ENCODE results near the gene ASS1.
"Not testable (repeated sequence)": the region's sequence is repeated elsewhere in the genome, so short reads cannot be mapped to it uniquely, and the experiment has no call there.

Gene ASS1

GRCh38 chr9:130434656-130435055, 10.1 kb upstream of the ASS1 start:
- not testable (repeated sequence) for DNase-seq (ENCODE audit: low read depth)

- DNase-seq (ENCODE audit: low read depth): no peak
Observed at GRCh38 chr9:130437011-130437789, 7.6 kb upstream of the ASS1 start.

GRCh38 chr9:130438382-130438981, 6.3 kb upstream of the ASS1 start:
- no peak for DNase-seq (ENCODE audit: low read depth)

- no peak for DNase-seq (ENCODE audit: low read depth)
Observed at GRCh38 chr9:130441031-130441430, 3.7 kb upstream of the ASS1 start.

- DNase-seq (ENCODE audit: low read depth): no peak
Observed at GRCh38 chr9:130442746-130443455, 1.9 kb upstream of the ASS1 start.

GRCh38 chr9:130443456-130443801, 1.3 kb upstream of the ASS1 start:
- no peak for DNase-seq (ENCODE audit: low read depth)

- no peak for DNase-seq (ENCODE audit: low read depth)
Observed at GRCh38 chr9:130443840-130444492, 795 bp upstream of the ASS1 start.

- DNase-seq (ENCODE audit: low read depth): no peak
Observed at GRCh38 chr9:130445268-130445983, 665 bp downstream of the ASS1 start.

- peak; percentile 88 for DNase-seq (ENCODE audit: low read depth)
Observed at GRCh38 chr9:130446101-130446861, 1.5 kb downstream of the ASS1 start.

- no peak for DNase-seq (ENCODE audit: low read depth)
Observed at GRCh38 chr9:130447193-130447816, 2.5 kb downstream of the ASS1 start.

GRCh38 chr9:130448035-130448624, 3.4 kb downstream of the ASS1 start:
- DNase-seq (ENCODE audit: low read depth): no peak

- no peak for DNase-seq (ENCODE audit: low read depth)
Observed at GRCh38 chr9:130448771-130449603, 4.2 kb downstream of the ASS1 start.

- DNase-seq (ENCODE audit: low read depth): no peak
Observed at GRCh38 chr9:130450344-130451003, 5.7 kb downstream of the ASS1 start.

GRCh38 chr9:130451004-130451390, 6.2 kb downstream of the ASS1 start:
- no peak for DNase-seq (ENCODE audit: low read depth)

GRCh38 chr9:130451509-130452388, 7.0 kb downstream of the ASS1 start:
- DNase-seq (ENCODE audit: low read depth): peak; percentile 69

- no peak for DNase-seq (ENCODE audit: low read depth)
Observed at GRCh38 chr9:130452835-130453234, 8.1 kb downstream of the ASS1 start.

- DNase-seq (ENCODE audit: low read depth): no peak
Observed at GRCh38 chr9:130453487-130453886, 8.7 kb downstream of the ASS1 start.
